H9 (cell line): Measurements from ENCODE around the gene PPP1R16B. TPM values are rescaled to one million over a fixed set of nuclear protein-coding genes. Genes with fewer than 3 reads are reported as not detected.

Experiments used
- DNase-seq: peaks from one replicate; pipeline ENCODE4 v3.0.0-alpha.2; 2017
- H2AFZ ChIP-seq: one replicate; pipeline ENCODE4 v1.6.1; 2013; ENCODE audit warnings: mild to moderate bottlenecking, low read length, control low read depth, moderate library complexity
- H2AK5ac ChIP-seq: 2 replicates; pipeline ENCODE4 v1.6.1; 2013; ENCODE audit warnings: low read length, control low read depth, mixed read lengths; ENCODE audit not compliant: insufficient read length
- H2BK120ac ChIP-seq: one replicate; pipeline ENCODE4 v1.6.1; 2013; ENCODE audit warnings: low read depth, mild to moderate bottlenecking, low read length, control low read depth, inconsistent platforms; ENCODE audit not compliant: poor library complexity, severe bottlenecking
- H2BK12ac ChIP-seq: 2 replicates; pipeline ENCODE4 v1.6.1; 2013; ENCODE audit warnings: low read length, control low read depth, mixed read lengths, low read depth; ENCODE audit not compliant: insufficient read length
- H2BK15ac ChIP-seq: 2 replicates; pipeline ENCODE4 v1.6.1; 2013; ENCODE audit warnings: low read depth, low read length, control low read depth
- H2BK20ac ChIP-seq: one replicate; pipeline ENCODE4 v1.6.1; 2013; ENCODE audit warnings: low read depth, mild to moderate bottlenecking, low read length, control low read depth, inconsistent platforms; ENCODE audit not compliant: poor library complexity, severe bottlenecking
- H2BK5ac ChIP-seq: 2 replicates; pipeline ENCODE4 v1.6.1; 2013; ENCODE audit warnings: low read length, control low read depth, mixed read lengths; ENCODE audit not compliant: insufficient read length
- H3K14ac ChIP-seq: 2 replicates; pipeline ENCODE4 v1.6.1; 2013; ENCODE audit warnings: low read length, control low read depth; ENCODE audit not compliant: insufficient read depth
- H3K18ac ChIP-seq: 2 replicates; pipeline ENCODE4 v1.6.1; 2013; ENCODE audit warnings: low read depth, mild to moderate bottlenecking, mixed read lengths, low read length, control low read depth; ENCODE audit not compliant: insufficient read length
- H3K23ac ChIP-seq: 2 replicates; pipeline ENCODE4 v1.6.1; 2013; ENCODE audit warnings: low read length, control low read depth, mixed read lengths, low read depth; ENCODE audit not compliant: insufficient read length
- H3K23me2 ChIP-seq: 2 replicates; pipeline ENCODE4 v1.6.1; 2013; ENCODE audit warnings: low read depth, mild to moderate bottlenecking, mixed read lengths, low read length, control low read depth; ENCODE audit not compliant: insufficient read length, poor library complexity, severe bottlenecking
- H3K27ac ChIP-seq: 2 replicates; pipeline ENCODE4 v1.5.1; 2013; ENCODE audit warnings: low read length, control low read depth, mixed read lengths, low read depth; ENCODE audit not compliant: insufficient read length
- H3K27me3 ChIP-seq: 2 replicates; pipeline ENCODE4 v1.6.1; 2013; ENCODE audit warnings: low read length, control low read depth, inconsistent platforms; ENCODE audit not compliant: insufficient read depth
- H3K4ac ChIP-seq: 2 replicates; pipeline ENCODE4 v1.6.1; 2013; ENCODE audit warnings: low read depth, mild to moderate bottlenecking, control low read depth, inconsistent platforms, low read length, moderate library complexity
- H3K4me1 ChIP-seq: 2 replicates; pipeline ENCODE4 v1.6.1; 2013; ENCODE audit warnings: low read length, control low read depth, inconsistent platforms; ENCODE audit not compliant: insufficient read depth
- H3K4me2 ChIP-seq: 2 replicates; pipeline ENCODE4 v1.6.1; 2013; ENCODE audit warnings: low read length, control low read depth, mixed read lengths; ENCODE audit not compliant: insufficient read length, insufficient read depth
- H3K56ac ChIP-seq: 2 replicates; pipeline ENCODE4 v1.6.1; 2013; ENCODE audit warnings: low read depth, mild to moderate bottlenecking, mixed read lengths, low read length, control low read depth; ENCODE audit not compliant: insufficient read length
- H3K79me1 ChIP-seq: 2 replicates; pipeline ENCODE4 v1.6.1; 2013; ENCODE audit warnings: low read depth, mild to moderate bottlenecking, moderate library complexity, low read length, control low read depth, inconsistent platforms; ENCODE audit not compliant: insufficient read depth, poor library complexity, severe bottlenecking
- H3K79me2 ChIP-seq: 2 replicates; pipeline ENCODE4 v1.6.1; 2013; ENCODE audit warnings: low read length, control low read depth, inconsistent platforms; ENCODE audit not compliant: insufficient read depth
- H3K9ac ChIP-seq: 2 replicates; pipeline ENCODE4 v1.6.1; 2013; ENCODE audit warnings: low read length, control low read depth, mixed read lengths; ENCODE audit not compliant: insufficient read length; ENCODE audit errors: extremely low read depth
- H3K9me3 ChIP-seq: one replicate; pipeline ENCODE4 v1.6.1; 2013; ENCODE audit warnings: low read depth, low read length, inconsistent platforms; ENCODE audit not compliant: control insufficient read depth
- H3T11ph ChIP-seq: one replicate; pipeline ENCODE4 v1.6.1; 2013; ENCODE audit warnings: mild to moderate bottlenecking, low read length, control low read depth, inconsistent platforms
- H4K20me1 ChIP-seq: one replicate; pipeline ENCODE4 v1.6.1; 2013; ENCODE audit not compliant: control insufficient read depth, insufficient read length, insufficient read depth
- H4K5ac ChIP-seq: 2 replicates; pipeline ENCODE4 v1.6.1; 2013; ENCODE audit warnings: low read depth, mild to moderate bottlenecking, mixed read lengths, low read length, control low read depth; ENCODE audit not compliant: insufficient read length
- H4K8ac ChIP-seq: replicated peaks from 2 replicates; pipeline ENCODE4 v1.6.1; 2013; ENCODE audit warnings: low read length, control low read depth, mixed read lengths, low read depth; ENCODE audit not compliant: insufficient read length
- H4K91ac ChIP-seq: 2 replicates; pipeline ENCODE4 v1.6.1; 2013; ENCODE audit warnings: low read depth, mild to moderate bottlenecking, moderate library complexity, mixed read lengths, low read length, control low read depth; ENCODE audit not compliant: insufficient read length
- H3K27ac Mint-ChIP-seq, 3 experiments: 2 replicates in 2 of 3; 3 replicates in 1 of 3; pipeline ENCODE4 v1.8.0; 2020 to 2021; ENCODE audit warnings: mixed read lengths in 3 of 3, mild to moderate bottlenecking in 1 of 3, moderate library complexity in 1 of 3
- H3K27me3 Mint-ChIP-seq: 2 replicates; pipeline ENCODE4 v1.8.0; 2021; ENCODE audit warnings: low read depth, mild to moderate bottlenecking, moderate library complexity, mixed read lengths
- H3K36me3 Mint-ChIP-seq, 3 experiments: 2 replicates in 2 of 3; 3 replicates in 1 of 3; pipeline ENCODE4 v1.8.0; 2020 to 2021; ENCODE audit warnings: low read depth in 3 of 3, mixed read lengths in 3 of 3; ENCODE audit not compliant: insufficient read depth in 1 of 3
- H3K4me1 Mint-ChIP-seq, 2 experiments: 2 replicates each; pipeline ENCODE4 v1.8.0; 2020; ENCODE audit warnings: mixed read lengths in 2 of 2
- H3K4me3 Mint-ChIP-seq, 2 experiments: 2 replicates in 1 of 2; 3 replicates in 1 of 2; pipeline ENCODE4 v1.8.0; 2020 to 2021; ENCODE audit warnings: mild to moderate bottlenecking in 2 of 2, mixed read lengths in 2 of 2, moderate library complexity in 1 of 2
- H3K9me3 Mint-ChIP-seq, 2 experiments: 2 replicates in 1 of 2; 3 replicates in 1 of 2; pipeline ENCODE4 v1.8.0; 2020; ENCODE audit warnings: mild to moderate bottlenecking in 2 of 2, mixed read lengths in 2 of 2, moderate library complexity in 1 of 2
- CTCF ChIP-seq: fragments of 200-600 bp; sonication (generic); conservative IDR thresholded peaks from 3 replicates; pipeline ENCODE4 v1.8.0; 2021; ENCODE audit warnings: antibody characterized with exemption, mild to moderate bottlenecking
- WGBS: extraction: QIAGEN DNeasy Blood & Tissue Kit; methylation state at CpG from one replicate; pipeline ENCODE4 v1.1.7; 2013; ENCODE audit warnings: missing lambda C conversion rate, low lambda C conversion rate, mixed read lengths; ENCODE audit not compliant: insufficient read length; ENCODE audit errors: extremely low coverage; 5-methylcytosine and 5-hydroxymethylcytosine counted together
- total RNA-seq: library from RNA; stranded (reverse); gene quantifications from 2 replicates; pipeline ENCODE4 v1.2.1, GENCODE V29; 2021

PPP1R16B gene
- total RNA-seq, 1 experiment from 2014 or later: 8.2 TPM

- H3K79me2 ChIP-seq: no peaks in the 10 kb centered on the region
- 0 out of 7 replicates have a peak overlapping the region, but pooled peaks of 1 of the 3 experiments have one; percentile 49 for H3K27ac Mint-ChIP-seq
- no peak overlapping the region for H3K4me3 Mint-ChIP-seq
Observed at GRCh38 chr20:38883981-38884733, 78.7 kb downstream of the PPP1R16B start.

More at GRCh38 chr20:38883981-38884733, 78.7 kb downstream of the PPP1R16B start:
- no peaks in the 10 kb centered on the region for H3K27me3 ChIP-seq
- no peak overlapping the region for H4K91ac ChIP-seq
- H3K9ac ChIP-seq: no peak overlapping the region
- H3K9me3 ChIP-seq: no peaks in the 10 kb centered on the region
- no peak overlapping the region for H2BK20ac ChIP-seq
- no peak overlapping the region for H2AK5ac ChIP-seq
- no peaks in the 10 kb centered on the region for H3K4me1 ChIP-seq
- H3K23ac ChIP-seq: no peak overlapping the region
- Mint-ChIP-seq H3K36me3 (no peaks in the 10 kb centered on the region), H3K27me3 (no peaks in the 10 kb centered on the region), H3K4me1 (peaks cover 12 to 20% of the 10 kb centered on the region in 2 experiments), H3K9me3 (no peaks in the 10 kb centered on the region)
- no peaks in the 10 kb centered on the region for H4K20me1 ChIP-seq
- no peak overlapping the region for H4K5ac ChIP-seq
- no peak for DNase-seq
- no peak overlapping the region for H2BK120ac ChIP-seq
- H3K18ac ChIP-seq: no peak overlapping the region
- H3T11ph ChIP-seq: no peak overlapping the region
- H3K14ac ChIP-seq: no peak overlapping the region; the same call in 1 of the 2 replicates
- no peaks in the 10 kb centered on the region for H3K79me1 ChIP-seq
- H2AFZ ChIP-seq: no peak overlapping the region
- no peak overlapping the region for H3K4me2 ChIP-seq
- H3K4ac ChIP-seq: no peak overlapping the region
- TF ChIP-seq CTCF: no peak
- no peak overlapping the region for H4K8ac ChIP-seq
- H3K27ac ChIP-seq: no peak overlapping the region
- no peak overlapping the region for H2BK5ac ChIP-seq
- no peak overlapping the region for H2BK15ac ChIP-seq
- no peaks in the 10 kb centered on the region for H3K23me2 ChIP-seq
- no CpG with 5 or more reads among the region's 13 CpGs for WGBS
- H2BK12ac ChIP-seq: no peak overlapping the region
- no peak overlapping the region for H3K56ac ChIP-seq
